A673 (cell line): ENCODE data around the gene RBMY1D. TPM values are rescaled to one million over a fixed set of nuclear protein-coding genes. Genes with fewer than 3 reads are reported as not detected.

ENCODE experiments used
- BruUV-seq: library from RNA; stranded (reverse); fragments of 400-500 nt; replicated peaks from 2 replicates; lab custom pipeline; 2021; lab: Mats Ljungman, UMichigan
- CTCF ChIA-PET: fragments of 300-600 bp; sonication (Branson Sonifier 250); formaldehyde crosslinking; loops from one replicate; lab custom pipeline; 2022; ENCODE audit warnings: antibody characterized with exemption; lab: Charles Lee
- POLR2A ChIA-PET: fragments of 300-600 bp; sonication (Branson Sonifier 250); formaldehyde crosslinking; loops from one replicate; lab custom pipeline; 2022; ENCODE audit warnings: antibody characterized with exemption; ENCODE audit not compliant: low non-redundant PET; lab: Charles Lee
- DNase-seq: peaks from one replicate; pipeline ENCODE4 v3.0.0-alpha.2; 2015; ENCODE audit warnings: low spot score
- H3K27ac ChIP-seq: fragments of 200-600 bp; sonication (generic); 2 replicates; pipeline ENCODE4 v1.5.1; 2016; ENCODE audit warnings: mixed run types, low read depth, mild to moderate bottlenecking, mixed read lengths, antibody characterized with exemption, low read length; ENCODE audit not compliant: poor library complexity, severe bottlenecking
- H3K27me3 ChIP-seq: fragments of 200-600 bp; sonication (generic); replicated peaks from 2 replicates; pipeline ENCODE4 v1.6.1; 2017; ENCODE audit warnings: mixed run types, low read depth, mild to moderate bottlenecking, mixed read lengths, antibody characterized with exemption, low read length; ENCODE audit not compliant: insufficient read depth, poor library complexity
- H3K36me3 ChIP-seq: fragments of 200-600 bp; sonication (generic); 2 replicates; pipeline ENCODE4 v1.6.1; 2016; ENCODE audit warnings: mixed run types, mild to moderate bottlenecking, mixed read lengths, antibody characterized with exemption, low read length; ENCODE audit not compliant: insufficient read depth, poor library complexity, severe bottlenecking
- H3K4me1 ChIP-seq: fragments of 200-600 bp; sonication (generic); 2 replicates; pipeline ENCODE4 v1.6.1; 2017; ENCODE audit warnings: mixed run types, mild to moderate bottlenecking, mixed read lengths, antibody characterized with exemption, low read length; ENCODE audit not compliant: insufficient read depth, poor library complexity, severe bottlenecking
- H3K4me3 ChIP-seq: fragments of 200-600 bp; sonication (generic); 2 replicates; pipeline ENCODE4 v1.5.1; 2016; ENCODE audit warnings: low read depth, mixed run types, mild to moderate bottlenecking, mixed read lengths, low read length; ENCODE audit not compliant: poor library complexity, severe bottlenecking
- H3K9me3 ChIP-seq: fragments of 200-600 bp; sonication (generic); 2 replicates; pipeline ENCODE4 v1.6.1; 2016; ENCODE audit warnings: mixed run types, low read depth, mild to moderate bottlenecking, mixed read lengths, antibody characterized with exemption, low read length; ENCODE audit not compliant: poor library complexity, severe bottlenecking
- EZH2 ChIP-seq: fragments of 200-600 bp; sonication (generic); IDR thresholded peaks from 2 replicates; pipeline ENCODE4 v1.6.1; 2017; ENCODE audit warnings: borderline replicate concordance, low read depth, mild to moderate bottlenecking, mixed read lengths, antibody characterized with exemption, low read length; ENCODE audit not compliant: poor library complexity, severe bottlenecking
- intact Hi-C: fragments of 100-400 bp; cut with micrococcal nuclease; formaldehyde crosslinking; loops from one replicate; pipeline ENCODE4 v1.10.0; 2022; ENCODE audit not compliant: unreplicated experiment
- total RNA-seq: library from RNA; stranded (reverse); gene quantifications from 2 replicates; pipeline ENCODE4 v1.2.3, GENCODE V29; 2021

The RBMY1D gene
- total RNA-seq, 1 experiment from 2014 or later, result not detected

GRCh38 chrY:21835052-21835451 lies 59.3 kb downstream of the RBMY1D start:
- DNase-seq, result no peak
- Histone ChIP-seq H3K36me3 (no peaks in the 10 kb centered on the region), H3K27ac (no peak overlapping the region), H3K9me3 (no peaks in the 10 kb centered on the region), H3K4me3 (no peak overlapping the region), H3K4me1 (no peaks in the 10 kb centered on the region), H3K27me3 (no peaks in the 10 kb centered on the region)
- TF ChIP-seq EZH2, result no peak
- BruUV-seq, result no TSS peak
- intact Hi-C loops, result no loop called here
- POLR2A ChIA-PET, result no interaction called here
- CTCF ChIA-PET, result no interaction called here

Other genes starting within 250 kb of the RBMY1D start
- gene RBMY1E, start 23.5 kb upstream of the RBMY1D start, total RNA-seq, result not detected in 2 replicates